ENCODE measurements around the gene NFATC3.

The NFATC3 gene

DNA sequence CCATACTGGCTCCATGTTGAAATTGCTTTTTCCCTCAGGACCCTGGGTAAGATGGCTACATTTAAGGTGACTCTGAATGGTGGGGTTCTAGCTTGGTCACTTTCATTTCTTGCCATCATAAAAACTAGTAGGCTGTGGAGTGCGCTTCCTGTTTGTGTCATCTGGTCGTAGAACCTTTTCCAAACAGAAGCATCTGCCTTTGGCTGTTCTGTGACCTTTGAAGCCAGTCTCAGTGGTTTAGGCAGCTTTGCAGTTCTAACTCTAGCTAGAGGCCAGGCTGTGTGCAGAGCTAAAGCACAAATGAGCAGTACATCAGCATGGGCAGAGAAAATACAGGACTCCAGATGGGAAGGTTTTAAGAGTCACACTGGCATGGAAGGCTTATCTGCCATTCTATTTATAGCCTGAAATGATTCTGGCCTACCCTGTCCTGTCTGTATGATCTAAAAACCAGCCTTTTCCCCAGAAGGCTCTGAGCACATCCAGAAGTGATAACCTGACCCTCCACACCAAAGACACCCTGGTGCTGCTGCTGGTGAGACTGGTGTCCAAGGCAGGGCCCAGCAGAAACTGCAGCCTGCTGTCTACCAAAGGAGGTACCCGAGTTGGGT lies 142.1 kb downstream of the NFATC3 start:
- DNase-seq (ENCODE audit: extremely low spot score, insufficient read length, low read depth) (no peak), FAIRE-seq (peak; percentile 61)

DNA sequence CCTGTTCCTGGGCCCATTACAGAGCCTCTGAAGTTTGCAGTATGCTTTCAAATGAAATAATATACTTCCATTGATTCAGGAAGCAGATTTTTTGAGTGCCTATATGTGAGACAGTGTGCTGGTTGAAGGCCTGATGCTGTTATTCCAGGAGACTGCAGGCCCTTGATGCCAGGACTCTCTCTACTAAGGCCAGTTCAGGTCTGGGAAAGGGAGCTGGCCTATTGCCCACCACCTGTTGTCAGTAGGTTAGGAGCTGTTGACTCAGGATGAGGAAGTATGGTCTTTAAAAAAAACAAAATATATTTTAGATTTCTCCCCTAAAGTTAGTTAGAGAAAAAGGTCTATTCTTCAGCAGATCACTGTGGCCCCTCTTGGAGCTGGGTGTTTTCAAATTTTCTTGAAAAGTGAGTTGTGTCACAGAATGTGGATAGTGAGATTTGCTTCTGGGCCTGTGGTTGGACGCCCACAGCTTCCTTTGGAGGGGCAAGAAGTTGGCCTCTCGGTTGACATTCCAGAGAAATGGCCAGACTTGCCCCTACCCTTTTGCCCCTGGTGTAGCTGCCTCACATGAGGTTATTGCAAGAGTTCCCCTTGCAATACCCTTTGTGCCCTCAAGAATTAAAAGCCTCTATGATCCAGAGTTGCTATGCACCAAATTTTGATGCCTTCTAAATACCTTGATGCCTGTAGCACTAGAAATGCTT lies 142.8 kb downstream of the NFATC3 start:
- DNase-seq (ENCODE audit: extremely low spot score, insufficient read length, low read depth) (no peak), FAIRE-seq (no peak)

DNA sequence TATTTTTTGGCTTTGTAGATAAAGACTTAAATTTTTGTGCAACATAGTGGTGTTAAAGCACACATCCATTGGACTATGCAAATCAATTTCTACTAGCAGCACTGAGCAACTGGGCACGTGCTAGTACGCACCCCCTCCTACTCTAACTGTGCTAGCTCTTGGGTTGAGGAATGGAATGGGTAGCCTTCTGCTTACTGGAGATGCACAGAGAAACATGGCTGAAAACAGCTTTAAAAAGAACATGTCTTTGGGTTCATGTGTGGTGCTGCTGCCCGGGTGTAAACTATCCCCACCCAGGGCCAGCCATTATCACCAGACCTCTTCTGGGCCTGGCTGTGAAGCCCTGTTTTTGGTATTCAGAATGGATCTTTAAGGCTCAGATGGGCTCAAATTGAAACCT lies 143.5 kb downstream of the NFATC3 start:
- no peak for FAIRE-seq
- no peak for DNase-seq (ENCODE audit: extremely low spot score, insufficient read length, low read depth)

DNA sequence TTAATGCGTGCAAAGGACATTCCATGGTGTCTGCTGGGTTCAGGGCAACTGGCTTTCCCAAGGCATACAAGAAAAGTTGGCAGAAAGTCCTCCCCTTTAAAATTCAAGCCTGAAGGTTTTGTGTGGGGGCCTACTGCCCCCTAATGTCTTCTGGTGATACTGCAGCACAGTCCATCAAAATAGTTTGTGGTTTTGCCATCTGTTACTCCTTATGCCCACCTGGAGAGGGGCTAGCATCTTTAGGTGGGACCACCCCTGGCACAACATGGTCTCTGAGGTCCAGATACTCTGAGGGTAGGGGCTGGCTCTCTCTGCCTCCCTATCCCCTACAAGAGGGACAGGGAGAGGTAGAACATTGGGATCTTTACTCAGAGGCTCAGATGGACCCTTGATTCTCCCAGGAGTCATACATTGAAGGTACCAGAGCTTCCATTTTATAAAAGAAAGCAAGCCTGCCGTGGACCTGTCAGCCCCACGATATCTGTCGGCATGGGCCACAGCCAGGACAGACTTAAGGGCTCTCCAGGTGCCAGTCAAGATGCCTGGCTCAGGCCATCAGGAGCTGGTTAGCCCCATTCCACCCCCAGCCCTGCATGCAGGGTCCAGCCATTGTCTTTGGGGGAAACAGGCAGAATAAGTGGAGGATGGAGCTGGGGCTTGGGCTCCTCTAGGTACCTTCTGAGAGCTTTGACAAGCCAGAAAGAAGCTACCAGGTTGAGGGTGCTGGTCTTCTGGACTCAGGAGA lies 144.4 kb downstream of the NFATC3 start:
- peak; percentile 84 for FAIRE-seq

DNA sequence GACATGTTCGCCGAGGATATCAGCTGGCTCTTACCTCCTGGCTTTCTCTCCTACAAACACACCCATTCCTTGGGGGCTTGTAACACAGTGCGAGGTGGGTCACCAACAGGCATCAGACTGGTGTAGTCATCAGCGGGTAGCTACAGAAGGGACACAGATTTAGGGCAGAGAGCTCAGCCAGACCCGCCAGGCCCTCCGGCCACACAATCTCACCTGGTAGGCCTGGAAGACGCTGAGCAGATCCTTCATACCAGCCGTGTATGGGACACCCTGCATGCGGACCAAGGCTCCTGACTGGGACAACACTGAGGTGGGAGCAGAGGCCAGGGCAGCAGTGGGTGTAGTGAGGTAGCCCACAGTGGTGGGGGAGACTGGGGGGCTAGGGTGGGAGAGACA lies 145.0 kb downstream of the NFATC3 start:
- no peak for FAIRE-seq

More for the DNA sequence above, 144.4 kb downstream of the NFATC3 start:
- DNase-seq (ENCODE audit: extremely low spot score, insufficient read length, low read depth): peak; percentile 25

DNA sequence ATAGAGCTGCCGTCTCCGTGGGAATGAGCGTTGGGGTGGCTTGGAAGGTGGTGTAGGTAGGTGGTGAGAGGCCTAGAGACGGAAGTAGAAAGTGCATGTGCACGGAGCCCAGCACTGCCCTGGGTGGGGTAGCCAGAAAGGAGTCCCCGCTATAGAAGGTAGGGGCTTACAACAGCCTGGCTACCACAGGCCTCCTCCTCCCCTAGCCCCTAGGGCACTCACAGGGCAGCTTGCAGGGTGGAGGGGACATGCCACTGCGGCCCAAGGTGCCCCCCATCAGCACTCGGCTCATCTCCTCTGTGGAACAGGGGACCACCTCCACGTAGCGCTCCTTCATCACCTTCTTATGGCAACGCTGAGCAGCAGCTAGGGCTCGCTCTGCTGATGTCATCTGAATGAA lies 145.8 kb downstream of the NFATC3 start:
- FAIRE-seq (no peak), DNase-seq (ENCODE audit: extremely low spot score, insufficient read length, low read depth) (no peak)

More for the DNA sequence above, 145.0 kb downstream of the NFATC3 start:
- DNase-seq (ENCODE audit: extremely low spot score, insufficient read length, low read depth): no peak

DNA sequence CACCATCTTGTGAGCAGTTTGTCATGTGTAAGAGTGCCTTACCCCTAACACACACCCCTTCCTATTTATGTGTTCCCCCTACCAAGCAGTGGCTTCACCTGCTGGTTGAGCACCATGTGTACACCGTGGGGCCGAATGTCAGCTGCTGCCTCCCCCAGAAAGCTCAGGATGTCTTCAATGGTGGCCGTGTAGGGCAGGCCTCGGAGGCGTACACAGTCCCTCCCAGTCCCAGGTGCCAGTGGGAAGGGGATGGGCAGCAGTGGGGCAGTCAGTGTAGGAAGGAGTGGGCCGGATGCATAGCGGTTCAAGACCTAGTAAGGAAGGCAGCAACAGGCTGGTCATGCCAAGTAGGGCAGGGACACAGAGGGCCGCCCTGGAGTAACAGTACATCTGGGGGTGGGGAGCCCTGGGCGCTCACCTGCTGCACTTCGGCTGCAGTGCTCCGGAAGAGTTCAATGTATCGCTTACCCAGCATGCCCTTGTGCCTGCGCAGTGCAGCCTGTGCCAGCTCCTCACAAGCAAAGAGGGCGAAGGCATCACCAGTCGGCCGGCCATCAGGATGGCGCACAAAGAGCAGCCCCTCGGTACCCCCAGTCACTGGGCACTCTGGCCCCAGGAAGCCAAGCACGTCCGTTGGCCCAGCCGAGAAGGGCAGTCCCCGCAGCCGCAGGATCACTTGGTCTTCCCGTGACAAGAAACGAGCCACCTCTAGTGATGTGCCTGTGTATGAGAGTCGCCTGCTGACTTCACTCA lies 146.4 kb downstream of the NFATC3 start:
- FAIRE-seq (no peak), DNase-seq (ENCODE audit: extremely low spot score, insufficient read length, low read depth) (no peak)

DNA sequence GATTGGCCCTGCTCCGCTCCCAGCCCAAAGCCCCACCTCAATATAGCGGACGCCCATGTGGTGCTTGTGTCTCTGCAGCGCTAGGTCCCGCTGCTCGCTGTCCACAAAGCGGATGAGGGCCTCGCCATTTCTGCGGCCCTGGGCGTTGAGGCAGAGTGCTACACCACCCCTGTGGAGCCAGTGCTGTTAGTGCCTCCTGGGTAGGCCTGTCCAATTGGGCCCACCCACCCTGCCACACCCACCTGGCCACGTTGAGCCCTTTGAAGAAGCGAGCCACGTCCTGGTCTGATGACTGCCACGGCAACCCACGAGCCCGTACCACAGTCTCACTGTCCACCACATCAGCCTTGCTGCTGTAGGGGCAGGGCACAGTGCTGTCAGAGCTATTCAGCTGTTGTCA lies 147.2 kb downstream of the NFATC3 start:
- FAIRE-seq: no peak
- DNase-seq (ENCODE audit: extremely low spot score, insufficient read length, low read depth): no peak

DNA sequence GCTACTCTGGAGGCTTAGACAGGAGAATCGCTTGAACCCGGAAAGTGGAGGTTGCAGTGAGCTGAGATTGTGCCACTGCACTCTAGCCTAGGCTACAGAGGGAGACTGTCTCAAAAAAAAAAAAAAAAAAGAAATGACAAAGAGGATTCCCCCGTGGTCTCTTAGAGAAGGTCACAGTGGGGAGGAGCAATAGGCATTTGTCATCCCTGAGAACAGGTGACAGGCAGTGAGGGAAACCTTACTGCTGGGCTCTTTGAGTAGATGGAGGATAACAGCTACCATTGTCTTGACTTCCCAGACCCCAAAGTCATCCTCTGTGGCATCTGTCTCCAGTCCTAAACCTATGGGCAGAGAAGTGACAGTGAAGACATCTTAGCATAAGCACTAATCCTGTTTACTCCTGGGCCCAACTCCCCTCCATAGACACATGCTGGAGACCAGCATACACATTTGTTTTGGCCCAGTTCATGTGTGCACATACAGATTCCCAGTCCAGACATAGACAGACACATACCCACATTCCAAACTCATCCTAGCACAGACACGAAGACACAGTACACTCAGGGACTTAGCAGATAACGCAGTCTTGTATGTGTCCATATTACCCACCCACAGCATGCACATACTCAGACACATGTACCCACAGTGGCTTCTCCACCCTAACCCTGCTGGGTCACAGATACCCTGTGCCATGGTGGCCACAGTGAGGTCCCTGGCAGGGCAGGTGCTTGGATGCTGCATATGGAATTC lies 148.1 kb downstream of the NFATC3 start:
- no peak for FAIRE-seq

DNA sequence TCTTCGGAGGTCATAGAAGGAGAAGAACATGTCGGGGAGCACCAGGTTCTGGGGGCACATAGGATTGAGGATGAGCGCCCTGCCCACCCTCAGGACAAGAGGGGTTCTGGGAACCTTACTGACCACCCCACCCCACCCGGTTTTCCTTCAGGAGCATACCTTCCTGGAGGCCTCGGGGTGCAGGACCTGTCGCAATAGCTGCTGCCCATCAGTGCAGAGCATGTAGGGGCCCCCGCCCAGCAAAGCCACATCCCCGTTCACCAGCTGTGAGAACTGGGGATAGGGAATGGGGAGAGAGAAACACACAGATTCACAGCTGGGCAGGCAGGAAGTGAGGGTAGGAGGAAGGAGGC lies 148.6 kb downstream of the NFATC3 start:
- no peak for DNase-seq (ENCODE audit: extremely low spot score, insufficient read length, low read depth)
- FAIRE-seq: no peak

More for the DNA sequence above, 148.1 kb downstream of the NFATC3 start:
- DNase-seq (ENCODE audit: extremely low spot score, insufficient read length, low read depth): no peak

DNA sequence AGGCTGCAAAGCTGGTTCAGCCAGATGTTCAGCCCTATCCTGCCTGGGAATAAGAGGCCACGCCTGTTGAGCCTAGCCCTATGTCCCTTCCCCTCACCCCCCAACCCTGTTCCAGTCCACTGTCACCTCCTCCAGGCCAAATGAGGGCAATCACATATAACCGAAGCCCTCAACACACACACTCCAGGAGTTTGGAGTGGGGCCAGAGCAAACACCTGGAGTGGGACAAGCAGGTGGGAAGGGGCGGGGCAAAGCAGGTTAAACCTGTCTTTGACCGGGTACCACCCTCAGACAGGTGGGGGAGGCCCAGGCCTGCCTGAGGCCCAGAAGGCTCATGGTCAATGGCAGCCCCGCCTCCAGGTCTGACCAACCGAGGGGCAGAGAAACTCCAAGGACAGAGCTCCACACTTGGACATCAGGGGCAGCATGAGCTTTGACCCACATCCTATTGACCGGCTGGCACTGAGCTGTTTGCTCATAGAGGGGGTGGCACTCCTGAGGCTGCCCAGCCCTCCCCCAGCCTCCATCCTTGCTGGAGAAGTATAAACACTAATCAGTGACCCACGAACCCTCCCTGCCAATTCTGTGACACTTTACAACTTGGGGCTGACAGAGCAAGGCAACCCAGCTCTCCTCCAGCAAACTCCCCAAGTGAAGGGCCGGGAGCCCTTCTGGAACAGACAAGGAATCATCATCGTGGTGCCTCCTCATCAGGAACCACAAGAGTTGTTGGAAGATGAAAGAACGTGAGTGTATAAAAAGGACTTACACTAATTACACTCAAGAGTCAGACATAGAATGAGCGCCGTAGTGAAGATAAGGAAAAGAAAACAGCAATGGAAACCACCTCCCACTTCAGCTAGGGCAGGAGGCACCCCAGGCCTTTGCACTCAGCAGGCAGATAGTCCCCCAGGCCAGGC lies 149.3 kb downstream of the NFATC3 start:
- FAIRE-seq (no peak), DNase-seq (ENCODE audit: extremely low spot score, insufficient read length, low read depth) (no peak)

DNA sequence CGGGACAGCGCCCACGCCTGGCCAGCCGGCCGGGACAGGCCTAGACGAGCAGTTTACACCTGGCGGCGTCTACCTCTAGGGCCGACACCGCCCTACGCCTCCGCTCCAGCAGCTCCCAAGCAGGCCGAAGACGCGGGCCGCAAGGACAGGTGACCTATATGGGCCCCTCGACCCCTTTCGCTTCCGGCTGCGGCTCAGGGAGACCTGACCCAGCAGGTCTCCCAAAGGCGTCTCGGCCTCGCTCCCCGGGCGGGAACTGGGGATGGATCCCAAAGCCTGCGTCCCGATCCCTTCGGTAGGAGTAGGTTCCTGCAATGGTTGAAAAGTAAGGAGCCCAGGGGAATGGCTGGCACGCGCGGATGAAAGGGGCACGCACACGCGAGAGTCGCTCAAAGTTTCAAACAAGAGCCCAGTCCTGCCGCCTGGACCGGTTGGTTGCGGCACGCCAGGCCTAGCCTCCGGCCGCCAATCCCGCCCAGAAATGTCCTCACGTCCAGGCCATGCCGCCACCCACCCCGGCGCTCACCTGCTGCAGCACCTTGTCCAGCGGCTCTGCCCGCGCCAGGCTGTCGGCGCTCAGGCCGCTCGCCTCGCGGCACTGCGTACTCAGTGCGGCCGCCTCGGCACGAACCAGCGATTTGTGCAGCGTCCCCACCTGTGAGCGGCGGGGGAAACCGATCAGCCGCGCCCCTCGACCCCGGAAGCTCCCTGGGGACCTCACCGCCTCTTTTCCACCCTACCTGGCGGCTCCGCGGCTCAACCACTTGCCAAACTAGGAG lies 150.1 kb downstream of the NFATC3 start:
- FAIRE-seq: no peak
- no peak for DNase-seq (ENCODE audit: extremely low spot score, insufficient read length, low read depth)

DNA sequence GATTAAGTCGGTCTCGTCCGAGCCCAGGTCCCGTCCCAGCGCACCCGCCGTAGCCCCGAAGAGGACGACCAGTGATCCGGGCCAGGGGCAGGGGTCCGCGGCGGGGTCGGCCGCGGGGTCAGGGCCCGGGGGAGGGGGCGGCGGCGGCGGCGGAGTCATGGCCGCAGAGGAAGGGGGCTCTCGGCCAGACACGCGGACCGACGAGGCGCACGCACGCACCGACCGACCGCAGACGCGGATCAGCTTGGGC lies 150.6 kb downstream of the NFATC3 start, which contains the start of gene ESRP2:
TSS of gene ESRP2 (minus strand) at position 241 of the 250 bp plus-strand sequence. CDS start at position 159, 82 bp downstream.
- DNase-seq (ENCODE audit: extremely low spot score, insufficient read length, low read depth) (no peak), FAIRE-seq (no peak)

DNA sequence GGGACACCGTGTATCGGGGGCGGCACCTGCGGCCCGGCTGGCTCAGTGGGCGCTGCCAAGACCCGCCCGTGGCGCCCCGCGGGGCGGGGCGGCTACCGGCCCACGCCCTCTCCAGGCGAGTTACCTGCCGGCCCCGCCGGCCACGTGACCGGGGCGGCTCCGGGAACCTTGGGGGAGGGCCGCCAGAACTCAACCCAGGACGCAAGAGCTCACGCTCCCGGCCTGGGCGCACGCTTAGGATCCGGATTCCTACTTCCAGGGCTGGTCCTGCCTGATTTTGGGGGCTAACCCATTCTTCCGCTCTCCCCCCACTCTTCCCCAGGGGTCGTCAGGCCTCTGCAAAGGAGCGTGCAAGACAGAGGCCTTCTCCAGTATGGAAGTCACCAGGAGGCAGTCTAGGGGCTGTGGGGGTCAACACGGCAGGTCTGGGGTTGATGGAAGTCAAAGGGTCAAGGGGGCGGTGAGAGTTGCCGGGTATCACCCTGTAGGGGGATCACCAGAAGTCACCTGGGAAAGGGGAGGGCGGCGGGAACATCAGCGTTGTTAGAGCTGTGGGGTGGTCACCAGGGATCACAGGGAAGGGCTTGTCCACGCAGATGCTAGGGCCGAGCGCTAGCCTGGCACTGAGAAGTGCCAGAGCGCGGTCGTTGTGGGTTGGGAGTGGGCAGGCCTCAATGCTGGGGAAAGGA lies 151.1 kb downstream of the NFATC3 start:
- DNase-seq (ENCODE audit: extremely low spot score, insufficient read length, low read depth) (no peak), FAIRE-seq (peak; percentile 18)

DNA sequence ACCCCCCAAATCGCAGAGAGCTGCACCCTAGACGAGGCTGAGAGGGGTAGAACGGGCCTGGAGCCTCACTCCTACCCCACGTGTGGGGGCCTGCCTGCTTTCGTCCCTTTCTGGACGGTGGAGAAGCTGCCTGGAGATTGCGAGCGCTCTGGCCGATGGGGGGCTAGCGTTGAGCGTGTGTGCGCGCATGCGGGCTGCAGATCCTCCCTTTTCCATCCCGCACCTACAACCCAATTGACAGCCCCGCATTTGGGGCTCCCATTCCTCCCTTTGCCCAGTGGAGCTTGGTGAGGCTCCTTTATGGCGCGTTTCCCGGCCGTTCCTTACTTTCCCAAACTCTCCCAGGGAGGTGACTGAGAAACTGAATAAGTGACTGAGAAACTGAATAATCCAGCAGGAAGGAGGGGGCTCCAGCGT lies 151.7 kb downstream of the NFATC3 start:
- DNase-seq (ENCODE audit: extremely low spot score, insufficient read length, low read depth): no peak
- FAIRE-seq: no peak

DNA sequence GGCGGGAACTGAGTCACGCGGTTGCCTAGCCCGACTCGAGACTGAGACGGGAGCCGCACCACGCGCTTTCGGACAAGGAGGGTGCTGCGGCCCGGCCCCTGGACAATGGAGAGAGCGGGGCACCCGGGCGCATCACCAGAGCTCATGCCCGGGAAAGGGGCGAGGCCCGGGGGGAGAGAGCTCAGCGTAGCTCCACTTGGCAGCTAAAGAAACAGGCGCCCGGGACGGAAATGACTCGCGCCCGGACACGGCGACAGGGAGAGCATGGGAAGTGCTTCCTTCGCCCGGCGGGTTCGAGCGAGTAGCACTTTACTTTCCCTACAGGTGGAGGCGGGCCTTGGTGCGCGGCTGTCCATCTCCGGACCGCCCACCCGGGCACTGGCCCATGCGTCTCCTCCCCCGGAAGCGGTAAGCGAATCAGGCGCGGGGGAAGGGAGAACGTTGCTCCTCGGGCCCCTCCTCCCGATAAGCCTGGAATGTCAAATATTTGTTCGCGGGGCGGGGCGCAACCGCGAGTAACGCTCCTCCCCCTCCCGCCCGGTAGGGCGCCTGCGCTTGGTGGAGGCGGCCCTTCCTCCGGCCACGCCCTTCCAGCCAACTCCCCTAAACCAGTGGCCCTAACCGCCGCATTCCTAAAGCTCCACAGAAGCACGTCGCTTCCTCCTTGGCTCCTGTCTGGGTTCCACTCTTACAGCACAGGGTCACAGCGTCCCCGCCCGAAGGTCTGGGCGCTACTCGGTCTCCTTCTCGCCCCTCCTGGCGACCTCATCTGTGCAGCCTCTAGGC lies 152.3 kb downstream of the NFATC3 start:
- DNase-seq (ENCODE audit: extremely low spot score, insufficient read length, low read depth): peak; percentile 95
- FAIRE-seq: peak; percentile 98

DNA sequence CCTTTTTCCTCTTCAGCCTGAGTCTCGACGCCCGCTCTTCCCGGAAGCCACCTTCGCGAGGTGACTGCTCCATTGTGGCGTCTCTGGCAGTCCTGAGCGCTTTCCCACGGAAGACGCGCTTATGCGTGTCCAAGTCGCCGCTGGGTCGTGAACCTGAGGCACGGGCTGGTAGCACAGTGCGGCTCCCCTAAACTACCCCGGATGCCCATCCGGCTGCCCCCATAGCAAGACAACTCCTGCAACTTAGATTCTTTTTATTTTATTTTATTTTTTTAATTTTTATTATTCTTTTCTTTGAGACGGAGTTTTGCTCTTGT lies 152.8 kb downstream of the NFATC3 start:
- DNase-seq (ENCODE audit: extremely low spot score, insufficient read length, low read depth): no peak
- FAIRE-seq: no peak

Data from GM18507 (cell line).